K562 (cell line): ENCODE results near the gene ABCB6.

Experiments
- CHD4 ChIP-seq: fragments of 200-600 bp; sonication (generic); IDR thresholded peaks from 3 replicates; pipeline ENCODE4 v1.6.1; 2012; ENCODE audit warnings: low read depth, mild to moderate bottlenecking, mixed read lengths, low read length, inconsistent platforms; ENCODE audit not compliant: insufficient read depth, insufficient replicate concordance, poor library complexity, severe bottlenecking
- EP300 ChIP-seq: IDR thresholded peaks from 2 replicates; pipeline ENCODE4 v1.6.1; 2012; ENCODE audit warnings: low read length, improper control_type of control experiment
- MNT ChIP-seq, 2 experiments: fragments of 450-650 bp; conservative IDR thresholded peaks; 2 replicates each; pipeline ENCODE4 v1.6.1; 2017; ENCODE audit warnings: mild to moderate bottlenecking in 2 of 2, moderate library complexity in 2 of 2
- POLR2AphosphoS5 ChIP-seq: IDR thresholded peaks from 2 replicates; pipeline ENCODE4 v1.6.1; 2011; ENCODE audit warnings: mild to moderate bottlenecking, low read depth, low read length, moderate library complexity; ENCODE audit not compliant: control insufficient read depth, insufficient read depth
- SMC3 ChIP-seq: conservative IDR thresholded peaks from 2 replicates; pipeline ENCODE4 v1.6.1; 2011; ENCODE audit warnings: low read depth, low read length, improper control_type of control experiment; ENCODE audit not compliant: insufficient read depth

- TF ChIP-seq EP300 (peak; percentile 28; the same call in 1 of the 2 replicates), CHD4 (no peak), SMC3 (no peak), MNT (conservative IDR thresholded peaks at IDR 0.05) (no peak), POLR2AphosphoS5 (no peak)
Measured at GRCh38 chr2:219261024-219261855, 42.5 kb upstream of the ABCB6 start.
